Thyroid gland (tissue), 4 donors: ENCODE measurements around the gene ZBP1. TPM values are rescaled to one million over a fixed set of nuclear protein-coding genes. Genes with fewer than 3 reads are reported as not detected.
"Not testable (repeated sequence)": the region's sequence is repeated elsewhere in the genome, so short reads cannot be mapped to it uniquely, and the experiment has no call there.

Experiments
- DNase-seq, 2 donors: peaks; one replicate each; pipeline ENCODE4 v3.0.0-alpha.2; 2019
- H3K27ac ChIP-seq, 3 donors: fragments of 200-600 bp; sonication (generic); 1 replicate in 2 of 3; 2 replicates in 1 of 3; pipeline ENCODE4 v1.5.1; 2016 to 2019; ENCODE audit warnings: mild to moderate bottlenecking in 1 of 3, moderate library complexity in 1 of 3
- H3K27me3 ChIP-seq: fragments of 200-600 bp; sonication (generic); one replicate; pipeline ENCODE4 v1.5.1; 2019
- H3K36me3 ChIP-seq, 2 donors: fragments of 200-600 bp; sonication (generic); one replicate each; pipeline ENCODE4 v1.5.1; 2016 to 2019
- H3K4me1 ChIP-seq, 2 donors: fragments of 200-600 bp; sonication (generic); one replicate each; pipeline ENCODE4 v1.5.1; 2017 to 2019
- H3K4me3 ChIP-seq, 3 donors: fragments of 200-600 bp; sonication (generic); replicated peaks in 1 of 3; 1 replicate in 2 of 3; 2 replicates in 1 of 3; pipeline ENCODE4 v1.5.1; 2016; ENCODE audit warnings: mild to moderate bottlenecking in 1 of 3
- H3K9me3 ChIP-seq: fragments of 200-600 bp; sonication (generic); one replicate; pipeline ENCODE4 v1.5.1; 2017
- POLR2A ChIP-seq, 2 donors: fragments of 450-650 bp; IDR thresholded peaks; one replicate each; pipeline ENCODE4 v1.6.1; 2017; ENCODE audit warnings: antibody characterized with exemption in 2 of 2, mild to moderate bottlenecking in 2 of 2, moderate library complexity in 1 of 2
- WGBS, 2 donors: methylation state at CpG; one replicate each; pipeline ENCODE4 v1.1.5; 2017; 5-methylcytosine and 5-hydroxymethylcytosine counted together
- intact Hi-C: fragments of 100-400 bp; cut with DNase I; formaldehyde crosslinking; loops from one replicate; pipeline ENCODE4 v1.15.1; 2023
- total RNA-seq, 4 donors: library from RNA; depleted of rRNA; stranded (reverse); fragments of >200 nt; gene quantifications; one replicate each; pipeline ENCODE4 v1.2.3, GENCODE V29; 2016
- TF ChIP-seq, protein P1 (sequence below), 6 experiments: fragments of 200-600 bp in 3 of 6; fragments of 450-650 bp in 3 of 6; sonication (generic) in 3 of 6; IDR thresholded peaks; one replicate each; pipeline ENCODE4 v1.5.1; 2016 to 2019; ENCODE audit warnings: antibody characterized with exemption in 6 of 6, mild to moderate bottlenecking in 2 of 6, inconsistent platforms in 1 of 6, moderate library complexity in 1 of 6

ZBP1 gene
- total RNA-seq, 4 donors from 2014 or later, result 0.33 to 1.5 (median 0.34) TPM; not detected in 1

DNA sequence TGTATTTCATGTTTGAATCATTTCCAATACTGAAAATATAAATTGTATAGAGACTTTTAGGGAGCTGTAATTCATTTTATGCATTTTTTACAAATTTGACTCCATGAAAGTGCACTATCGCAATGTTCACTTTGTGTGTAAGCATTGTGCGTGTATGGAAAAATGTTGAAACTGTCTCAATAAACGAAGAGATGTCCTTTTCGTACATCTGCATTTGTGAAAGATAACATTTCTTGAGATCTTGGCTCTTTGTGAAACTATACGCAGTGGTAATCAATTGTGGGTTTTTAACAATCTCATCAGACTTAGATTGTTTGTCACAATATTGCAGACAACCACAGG lies 18.6 kb upstream of the ZBP1 start:
- no peak overlapping the region for H3K4me3 ChIP-seq
- intact Hi-C loops, result no loop called here
- TF ChIP-seq, protein P1, sequence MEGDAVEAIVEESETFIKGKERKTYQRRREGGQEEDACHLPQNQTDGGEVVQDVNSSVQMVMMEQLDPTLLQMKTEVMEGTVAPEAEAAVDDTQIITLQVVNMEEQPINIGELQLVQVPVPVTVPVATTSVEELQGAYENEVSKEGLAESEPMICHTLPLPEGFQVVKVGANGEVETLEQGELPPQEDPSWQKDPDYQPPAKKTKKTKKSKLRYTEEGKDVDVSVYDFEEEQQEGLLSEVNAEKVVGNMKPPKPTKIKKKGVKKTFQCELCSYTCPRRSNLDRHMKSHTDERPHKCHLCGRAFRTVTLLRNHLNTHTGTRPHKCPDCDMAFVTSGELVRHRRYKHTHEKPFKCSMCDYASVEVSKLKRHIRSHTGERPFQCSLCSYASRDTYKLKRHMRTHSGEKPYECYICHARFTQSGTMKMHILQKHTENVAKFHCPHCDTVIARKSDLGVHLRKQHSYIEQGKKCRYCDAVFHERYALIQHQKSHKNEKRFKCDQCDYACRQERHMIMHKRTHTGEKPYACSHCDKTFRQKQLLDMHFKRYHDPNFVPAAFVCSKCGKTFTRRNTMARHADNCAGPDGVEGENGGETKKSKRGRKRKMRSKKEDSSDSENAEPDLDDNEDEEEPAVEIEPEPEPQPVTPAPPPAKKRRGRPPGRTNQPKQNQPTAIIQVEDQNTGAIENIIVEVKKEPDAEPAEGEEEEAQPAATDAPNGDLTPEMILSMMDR (IDR thresholded peaks at IDR 0.05), result no peak
- no peak for TF ChIP-seq POLR2A (IDR thresholded peaks at IDR 0.05)
- no peak for DNase-seq
- no peak overlapping the region for H3K27ac ChIP-seq
- no peaks in the 10 kb centered on the region for H3K4me1 ChIP-seq
- WGBS, 2 donors, result 80 to 90% methylated on average over 5 of the region's 5 CpGs
- H3K27me3 ChIP-seq, result no peaks in the 10 kb centered on the region
- H3K36me3 ChIP-seq, result no peaks in the 10 kb centered on the region
- H3K9me3 ChIP-seq, result no peaks in the 10 kb centered on the region

GRCh38 chr20:57638173-57638894 lies 18.1 kb upstream of the ZBP1 start:
- intact Hi-C loops, result no loop called here
- Histone ChIP-seq H3K27me3 (no peaks in the 10 kb centered on the region), H3K27ac (no peak overlapping the region), H3K9me3 (no peaks in the 10 kb centered on the region), H3K4me3 (no peak overlapping the region), H3K36me3 (no peaks in the 10 kb centered on the region), H3K4me1 (no peaks in the 10 kb centered on the region)
- TF ChIP-seq, protein P1 (IDR thresholded peaks at IDR 0.05), result no peak
- TF ChIP-seq POLR2A (IDR thresholded peaks at IDR 0.05), result no peak
- DNase-seq, result no peak
- 70 to 73% methylated on average over 7 of the region's 7 CpGs for WGBS, 2 donors

DNA sequence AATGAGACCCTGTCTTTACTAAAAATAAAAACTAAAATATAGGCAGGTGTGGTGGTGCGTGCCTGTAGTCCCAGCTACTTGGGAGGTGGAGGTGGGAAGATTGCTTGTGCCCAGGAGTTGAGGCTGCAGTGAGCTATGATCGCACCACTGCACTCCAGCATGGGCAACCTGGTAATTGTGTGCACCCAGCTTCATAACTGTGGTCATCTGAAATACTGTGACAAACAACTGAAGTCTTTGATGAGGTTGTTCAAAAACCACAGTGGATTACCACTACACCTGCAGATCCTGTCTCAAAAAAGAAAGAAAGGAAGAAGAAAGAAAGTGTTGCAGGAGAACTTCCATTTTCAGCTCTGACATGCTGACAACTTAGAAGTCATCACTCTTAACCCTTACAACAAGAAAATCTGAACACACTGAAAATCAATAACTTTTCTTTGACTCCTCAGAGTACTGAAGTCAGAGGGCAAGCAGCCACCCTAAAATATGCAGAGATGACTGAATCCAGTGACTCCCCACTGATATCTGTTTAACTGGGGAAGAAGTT lies 13.8 kb upstream of the ZBP1 start:
- intact Hi-C loops, result no loop called here
- Histone ChIP-seq H3K4me1 (no peaks in the 10 kb centered on the region), H3K27ac (no peak overlapping the region), H3K4me3 (no peak overlapping the region), H3K9me3 (no peaks in the 10 kb centered on the region), H3K27me3 (no peaks in the 10 kb centered on the region), H3K36me3 (no peaks in the 10 kb centered on the region)
- no peak for DNase-seq
- 88 to 89% methylated on average over 2 of the region's 2 CpGs for WGBS, 2 donors
- TF ChIP-seq, protein P1 (IDR thresholded peaks at IDR 0.05), result no peak
- no peak for TF ChIP-seq POLR2A (IDR thresholded peaks at IDR 0.05)

- DNase-seq, result no peak
- H3K9me3 ChIP-seq, result no peaks in the 10 kb centered on the region
- WGBS, 2 donors, result 87 to 88% methylated on average over 2 of the region's 2 CpGs
- intact Hi-C loops, result no loop called here
- TF ChIP-seq POLR2A (IDR thresholded peaks at IDR 0.05), result no peak
- TF ChIP-seq, protein P1 (IDR thresholded peaks at IDR 0.05), result no peak
- no peaks in the 10 kb centered on the region for H3K27me3 ChIP-seq
- H3K4me3 ChIP-seq, result no peak overlapping the region
- no peaks in the 10 kb centered on the region for H3K4me1 ChIP-seq
- H3K36me3 ChIP-seq, result no peaks in the 10 kb centered on the region
- H3K27ac ChIP-seq, result no peak overlapping the region
Measured at GRCh38 chr20:57632286-57632685, 12.1 kb upstream of the ZBP1 start.

DNA sequence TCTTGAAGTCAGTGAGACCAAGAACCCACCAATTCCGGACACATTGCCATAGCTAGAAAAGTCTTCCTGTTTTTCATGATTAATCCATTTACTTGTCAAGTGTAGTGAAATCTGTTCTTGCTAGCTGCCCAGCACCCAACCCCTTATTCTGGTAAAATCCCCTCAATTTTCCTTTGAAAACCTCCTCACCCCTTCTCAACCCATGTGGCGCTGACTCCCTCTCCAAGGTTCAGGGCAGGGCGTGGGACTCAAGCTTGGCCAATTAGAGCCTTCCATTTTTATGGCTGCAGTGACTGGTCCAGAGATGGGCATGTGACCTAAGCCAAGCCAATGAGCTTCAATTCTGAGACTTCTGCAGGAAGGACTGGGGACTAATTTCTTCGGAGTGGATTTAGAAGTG lies 9.8 kb upstream of the ZBP1 start:
- Histone ChIP-seq H3K4me1 (no peaks in the 10 kb centered on the region), H3K36me3 (no peaks in the 10 kb centered on the region), H3K9me3 (no peaks in the 10 kb centered on the region), H3K4me3 (no peak overlapping the region), H3K27ac (no peak overlapping the region), H3K27me3 (no peaks in the 10 kb centered on the region)
- no peak for DNase-seq
- TF ChIP-seq POLR2A (IDR thresholded peaks at IDR 0.05), result no peak
- intact Hi-C loops, result no loop called here
- WGBS, 2 donors, result 59 to 63% methylated on average over 4 of the region's 4 CpGs

- 74 to 85% methylated on average over 9 of the region's 9 CpGs for WGBS, 2 donors
- H3K4me1 ChIP-seq, H3K9me3 ChIP-seq, intact Hi-C loops, H3K36me3 ChIP-seq, H3K27ac ChIP-seq, H3K4me3 ChIP-seq, DNase-seq, H3K27me3 ChIP-seq: not testable (repeated sequence)
Measured at GRCh38 chr20:57629491-57629901, 9.3 kb upstream of the ZBP1 start.

- 97 to 98% methylated on average over 6 to 12 of the region's 12 CpGs for WGBS, 2 donors
- H3K9me3 ChIP-seq, H3K4me1 ChIP-seq, H3K4me3 ChIP-seq, intact Hi-C loops, H3K27me3 ChIP-seq, H3K36me3 ChIP-seq, H3K27ac ChIP-seq, DNase-seq: not testable (repeated sequence)
Measured at GRCh38 chr20:57628962-57629308, 8.7 kb upstream of the ZBP1 start.
